ENCODE measurements around the gene ACIN1.

DNA sequence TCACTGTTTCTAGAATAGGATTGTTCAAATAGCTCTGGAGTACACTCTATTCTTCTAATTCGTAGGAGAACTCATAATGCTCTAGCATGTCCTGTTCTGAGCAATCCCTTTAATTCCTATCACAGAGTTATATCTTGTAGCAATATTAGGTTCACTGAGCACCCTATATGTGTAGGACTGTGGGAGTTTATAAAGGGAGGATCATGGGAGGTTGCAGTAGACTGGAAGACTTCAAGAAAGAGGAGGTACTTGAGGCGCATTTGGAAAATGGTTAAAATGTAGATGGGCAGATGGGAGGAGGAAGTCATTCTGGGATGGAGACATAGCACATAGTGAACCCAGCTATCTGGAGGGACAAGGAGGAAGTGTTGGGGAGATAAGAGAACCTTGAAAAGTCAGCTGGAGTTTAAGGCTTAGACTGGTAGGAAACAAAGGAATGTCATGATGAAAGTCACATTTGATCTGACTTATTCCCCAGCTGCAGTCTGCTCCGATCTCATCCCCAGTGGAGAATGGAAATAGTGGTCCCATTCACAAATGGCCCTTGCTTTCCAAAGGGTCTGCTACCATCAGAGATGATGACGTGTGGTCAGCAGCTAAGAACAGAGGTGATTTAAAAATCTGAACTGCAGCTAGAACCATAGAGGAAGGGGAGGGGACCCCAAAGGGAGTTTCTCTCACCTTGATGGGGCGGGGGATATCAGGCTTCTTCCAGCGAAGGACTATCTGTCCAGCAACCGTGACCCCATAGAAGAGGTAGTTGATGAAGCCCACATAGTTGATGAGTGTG is 34.2 kb upstream of the ACIN1 start:
- TF ChIP-seq, protein P1, sequence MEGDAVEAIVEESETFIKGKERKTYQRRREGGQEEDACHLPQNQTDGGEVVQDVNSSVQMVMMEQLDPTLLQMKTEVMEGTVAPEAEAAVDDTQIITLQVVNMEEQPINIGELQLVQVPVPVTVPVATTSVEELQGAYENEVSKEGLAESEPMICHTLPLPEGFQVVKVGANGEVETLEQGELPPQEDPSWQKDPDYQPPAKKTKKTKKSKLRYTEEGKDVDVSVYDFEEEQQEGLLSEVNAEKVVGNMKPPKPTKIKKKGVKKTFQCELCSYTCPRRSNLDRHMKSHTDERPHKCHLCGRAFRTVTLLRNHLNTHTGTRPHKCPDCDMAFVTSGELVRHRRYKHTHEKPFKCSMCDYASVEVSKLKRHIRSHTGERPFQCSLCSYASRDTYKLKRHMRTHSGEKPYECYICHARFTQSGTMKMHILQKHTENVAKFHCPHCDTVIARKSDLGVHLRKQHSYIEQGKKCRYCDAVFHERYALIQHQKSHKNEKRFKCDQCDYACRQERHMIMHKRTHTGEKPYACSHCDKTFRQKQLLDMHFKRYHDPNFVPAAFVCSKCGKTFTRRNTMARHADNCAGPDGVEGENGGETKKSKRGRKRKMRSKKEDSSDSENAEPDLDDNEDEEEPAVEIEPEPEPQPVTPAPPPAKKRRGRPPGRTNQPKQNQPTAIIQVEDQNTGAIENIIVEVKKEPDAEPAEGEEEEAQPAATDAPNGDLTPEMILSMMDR (optimal IDR thresholded peaks at IDR 0.05 in 1 of 3, IDR thresholded peaks at IDR 0.05 in 1 of 3, conservative IDR thresholded peaks at IDR 0.05 in 1 of 3; ENCODE audit: extremely low read depth in 1 of 3, insufficient read depth in 2 of 3, low read length in 3 of 3) = no peak
- no peak for TF ChIP-seq EZH2 (IDR thresholded peaks at IDR 0.05; ENCODE audit: low read length)

Data from keratinocyte (primary cell).